ENCODE measurements around the gene DOCK8.

DOCK8 gene

DNA sequence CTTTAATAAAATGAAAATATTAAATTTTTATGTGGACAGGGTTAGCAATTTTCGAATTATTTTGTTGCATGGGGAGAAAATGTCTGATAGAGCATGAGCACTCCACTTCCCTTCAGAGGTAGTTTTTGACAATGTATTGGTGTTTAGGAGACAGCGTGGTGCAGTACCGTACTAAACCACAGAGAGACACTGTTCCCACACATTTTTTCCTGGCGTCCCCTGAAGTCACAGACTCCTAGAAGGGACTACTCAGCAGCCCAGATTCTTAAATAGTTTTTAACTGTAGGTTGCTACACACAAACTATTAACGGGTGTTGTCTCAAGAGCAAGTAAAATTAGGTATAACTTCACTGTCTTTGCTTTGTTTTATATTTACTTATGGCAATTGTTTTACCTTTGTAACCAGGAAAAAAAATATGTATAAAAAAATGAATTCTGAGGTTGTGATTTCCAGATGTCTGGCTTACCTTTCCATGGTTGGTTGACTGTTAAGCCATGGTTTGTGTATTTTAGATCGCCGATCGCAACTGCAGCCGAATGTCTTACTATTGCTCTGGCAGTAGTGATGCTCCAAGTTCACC is 171.2 kb downstream of the DOCK8 start:
- DNase-seq (ENCODE audit: low read depth), result peak; percentile 63
- TF ChIP-seq, protein P1, sequence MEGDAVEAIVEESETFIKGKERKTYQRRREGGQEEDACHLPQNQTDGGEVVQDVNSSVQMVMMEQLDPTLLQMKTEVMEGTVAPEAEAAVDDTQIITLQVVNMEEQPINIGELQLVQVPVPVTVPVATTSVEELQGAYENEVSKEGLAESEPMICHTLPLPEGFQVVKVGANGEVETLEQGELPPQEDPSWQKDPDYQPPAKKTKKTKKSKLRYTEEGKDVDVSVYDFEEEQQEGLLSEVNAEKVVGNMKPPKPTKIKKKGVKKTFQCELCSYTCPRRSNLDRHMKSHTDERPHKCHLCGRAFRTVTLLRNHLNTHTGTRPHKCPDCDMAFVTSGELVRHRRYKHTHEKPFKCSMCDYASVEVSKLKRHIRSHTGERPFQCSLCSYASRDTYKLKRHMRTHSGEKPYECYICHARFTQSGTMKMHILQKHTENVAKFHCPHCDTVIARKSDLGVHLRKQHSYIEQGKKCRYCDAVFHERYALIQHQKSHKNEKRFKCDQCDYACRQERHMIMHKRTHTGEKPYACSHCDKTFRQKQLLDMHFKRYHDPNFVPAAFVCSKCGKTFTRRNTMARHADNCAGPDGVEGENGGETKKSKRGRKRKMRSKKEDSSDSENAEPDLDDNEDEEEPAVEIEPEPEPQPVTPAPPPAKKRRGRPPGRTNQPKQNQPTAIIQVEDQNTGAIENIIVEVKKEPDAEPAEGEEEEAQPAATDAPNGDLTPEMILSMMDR (conservative IDR thresholded peaks at IDR 0.05; ENCODE audit: control insufficient read depth, insufficient read depth, low read depth, low read length), result peak; percentile 91
- no peak overlapping the region for H3K4me3 ChIP-seq (ENCODE audit: control insufficient read depth, low read depth, low read length)

- TF ChIP-seq, protein P1 (conservative IDR thresholded peaks at IDR 0.05; ENCODE audit: control insufficient read depth, insufficient read depth, low read depth, low read length), result no peak
- no peak overlapping the region for H3K4me3 ChIP-seq (ENCODE audit: control insufficient read depth, low read depth, low read length)
- DNase-seq (ENCODE audit: low read depth), result no peak
Measured at GRCh38 chr9:389159-389558, 174.5 kb downstream of the DOCK8 start.

- H3K4me3 ChIP-seq (ENCODE audit: control insufficient read depth, low read depth, low read length), result no peak overlapping the region
- TF ChIP-seq, protein P1 (conservative IDR thresholded peaks at IDR 0.05; ENCODE audit: control insufficient read depth, insufficient read depth, low read depth, low read length), result no peak
- DNase-seq (ENCODE audit: low read depth), result no peak
Measured at GRCh38 chr9:389758-390157, 175.1 kb downstream of the DOCK8 start.

DNA sequence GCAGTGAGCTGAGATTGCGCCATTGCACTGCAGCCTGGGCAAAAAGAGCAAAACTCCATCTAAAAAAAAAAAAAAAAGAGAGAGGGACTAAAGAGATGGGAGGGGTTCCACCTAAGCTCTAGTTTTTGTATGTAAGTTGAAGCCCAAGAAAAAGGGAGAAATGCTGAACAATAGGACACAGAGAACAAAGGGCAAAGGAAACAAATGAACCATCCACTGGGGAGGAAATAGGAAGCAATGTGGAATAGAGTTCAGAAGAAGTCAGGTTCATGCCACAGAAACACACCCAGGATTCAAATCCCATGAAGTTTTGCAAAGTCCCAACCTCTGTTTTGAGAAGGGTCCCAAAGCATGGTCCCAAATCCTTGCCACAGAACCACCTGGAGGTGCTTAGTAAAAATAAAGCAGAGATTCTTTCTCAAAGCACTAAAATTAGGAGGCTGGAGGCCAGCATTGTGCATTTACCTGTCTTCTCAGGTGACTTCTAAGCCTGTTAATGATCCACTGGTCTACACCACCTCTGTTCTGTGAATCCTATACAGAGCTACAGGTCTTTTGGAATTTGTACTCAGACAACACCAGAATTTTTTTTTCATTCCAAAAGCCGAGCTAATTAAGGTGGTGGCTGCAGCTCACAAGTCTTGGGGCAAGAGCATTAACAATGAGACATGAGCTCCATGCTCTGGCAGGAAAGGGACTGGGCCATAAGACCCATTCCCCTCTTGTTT is 177.6 kb downstream of the DOCK8 start:
- TF ChIP-seq, protein P1 (conservative IDR thresholded peaks at IDR 0.05; ENCODE audit: control insufficient read depth, insufficient read depth, low read depth, low read length), result no peak
- no peak for DNase-seq (ENCODE audit: low read depth)
- no peak overlapping the region for H3K4me3 ChIP-seq (ENCODE audit: control insufficient read depth, low read depth, low read length)

GRCh38 chr9:394347-395052 is 179.8 kb downstream of the DOCK8 start:
- TF ChIP-seq, protein P1 (conservative IDR thresholded peaks at IDR 0.05; ENCODE audit: control insufficient read depth, insufficient read depth, low read depth, low read length), result no peak
- no peak for DNase-seq (ENCODE audit: low read depth)
- H3K4me3 ChIP-seq (ENCODE audit: control insufficient read depth, low read depth, low read length), result no peak overlapping the region

GRCh38 chr9:396396-396795 is 181.7 kb downstream of the DOCK8 start:
- TF ChIP-seq, protein P1 (conservative IDR thresholded peaks at IDR 0.05; ENCODE audit: control insufficient read depth, insufficient read depth, low read depth, low read length), result no peak
- H3K4me3 ChIP-seq (ENCODE audit: control insufficient read depth, low read depth, low read length), result no peak overlapping the region
- DNase-seq (ENCODE audit: low read depth), result no peak
